Naive thymus-derived CD8-positive, alpha-beta T cell (primary cell): ENCODE results near the gene ZSCAN9. TPM values are rescaled to one million over a fixed set of nuclear protein-coding genes. Genes with fewer than 3 reads are reported as not detected.
A peak's percentile ranks its signal among the peaks of the same experiment; 100 is the strongest.

Experiments
- ATAC-seq, 2 donors: fragments of 150-1000 bp; cut with Tn5 transposase in 1 of 2; sonication (Bioruptor Pico), chemical (Tn5 transposase) in 1 of 2; 1 replicate in 1 of 2; 2 replicates in 1 of 2; pipeline ENCODE4 v1.10.0; 2021; ENCODE audit warnings: mild to moderate bottlenecking in 2 of 2, moderate library complexity in 2 of 2
- POLR2A ChIA-PET: fragments of 350-600 bp; sonication (Branson Sonifier 250); formaldehyde crosslinking; loops from one replicate; lab custom pipeline; 2021; ENCODE audit warnings: antibody characterized with exemption; lab: Charles Lee
- DNase-seq, 10 donors: peaks; one replicate each; pipeline versions ENCODE4 v3.0.0 to v3.0.0-alpha.2; 2020 to 2022
- H3K27ac Mint-ChIP-seq, 10 donors: one replicate each; pipeline ENCODE4 v1.8.0; 2020 to 2022; ENCODE audit warnings: mild to moderate bottlenecking in 10 of 10, mixed read lengths in 10 of 10, moderate library complexity in 4 of 10, inconsistent platforms in 1 of 10
- H3K27me3 Mint-ChIP-seq, 5 donors: one replicate each; pipeline ENCODE4 v1.8.0; 2021 to 2022; ENCODE audit warnings: mixed read lengths in 5 of 5
- H3K36me3 Mint-ChIP-seq, 3 donors: one replicate each; pipeline ENCODE4 v1.8.0; 2020 to 2022; ENCODE audit warnings: mixed read lengths in 3 of 3, mild to moderate bottlenecking in 2 of 3, inconsistent platforms in 1 of 3
- H3K4me1 Mint-ChIP-seq, 4 donors: one replicate each; pipeline ENCODE4 v1.8.0; 2021 to 2022; ENCODE audit warnings: mixed read lengths in 4 of 4
- H3K4me3 Mint-ChIP-seq, 10 donors: one replicate each; pipeline ENCODE4 v1.8.0; 2020 to 2022; ENCODE audit warnings: mild to moderate bottlenecking in 10 of 10, mixed read lengths in 10 of 10, moderate library complexity in 6 of 10, inconsistent platforms in 1 of 10
- H3K9me3 Mint-ChIP-seq, 9 donors: one replicate each; pipeline ENCODE4 v1.8.0; 2020 to 2022; ENCODE audit warnings: mixed read lengths in 9 of 9, mild to moderate bottlenecking in 3 of 9, inconsistent platforms in 1 of 9, moderate library complexity in 1 of 9
- polyA plus RNA-seq, 3 donors: library from polyadenylated mRNA; unstranded; fragments of 300-500 nt; fragmentation: Illumina TruSeq; gene quantifications; one replicate each; pipeline ENCODE4 v1.2.3, GENCODE V29; 2021
- total RNA-seq, 8 experiments: library from RNA in 2 of 8; stranded (reverse) in 2 of 8; gene quantifications; one replicate each; pipeline ENCODE4 v1.2.3 and lab custom pipeline; 2021 to 2026

The ZSCAN9 gene
- total and polyA plus RNA-seq, 5 experiments from 2014 or later = 0.86 to 4.8 (median 2.6) TPM

- no peak for ATAC-seq
- POLR2A ChIA-PET = interaction anchor here (0.9 to 3.8 kb wide), 2 partner anchors 12 to 113 kb away, joined by 3 to 75 read pairs; partner anchors contain the start of genes ZKSCAN8 and ZSCAN26
- no peak overlapping the region for H3K27ac Mint-ChIP-seq
Observed at GRCh38 chr6:28254121-28254519, 29.0 kb downstream of the ZSCAN9 start.

GRCh38 chr6:28257042-28257441 lies 32.0 kb downstream of the ZSCAN9 start:
- no peak overlapping the region for H3K4me3 Mint-ChIP-seq
- peaks cover 4 to 21% (median 16%) of the 10 kb centered on the region in 4 donors for H3K4me1 Mint-ChIP-seq
- DNase-seq = no peak
- peaks cover 0 to 14% (median 4%) of the 10 kb centered on the region in 9 donors for H3K9me3 Mint-ChIP-seq
- no peak overlapping the region for H3K27ac Mint-ChIP-seq
- POLR2A ChIA-PET = no interaction called here
- peaks cover 0 to 12% (median 4%) of the 10 kb centered on the region in 5 donors for H3K27me3 Mint-ChIP-seq
- peaks cover 0 to 9% (median 4%) of the 10 kb centered on the region in 3 donors for H3K36me3 Mint-ChIP-seq
- no peak for ATAC-seq

More at GRCh38 chr6:28254121-28254519, 29.0 kb downstream of the ZSCAN9 start:
- H3K4me3 Mint-ChIP-seq = no peak overlapping the region
- peaks cover 0 to 8% (median 4%) of the 10 kb centered on the region in 5 donors for H3K27me3 Mint-ChIP-seq
- peaks cover 6 to 9% (median 7%) of the 10 kb centered on the region in 3 donors for H3K36me3 Mint-ChIP-seq
- DNase-seq = no peak
- H3K9me3 Mint-ChIP-seq = peaks cover 0 to 10% (median 4%) of the 10 kb centered on the region in 9 donors
- H3K4me1 Mint-ChIP-seq = peaks cover 13 to 46% (median 42%) of the 10 kb centered on the region in 4 donors

- peak within 1 kb of the TSS in 9 of 10 donors; percentile 12 to 79 (median 48) for H3K4me3 Mint-ChIP-seq
- H3K27me3 Mint-ChIP-seq = peaks cover 0 to 12% (median 4%) of the 10 kb centered on the region in 5 donors
- peak; percentile 71 to 75 for ATAC-seq
- H3K9me3 Mint-ChIP-seq = peaks cover 0 to 14% (median 3%) of the 10 kb centered on the region in 9 donors
- DNase-seq = peak in 9 of 10 donors; percentile 26 to 80 (median 40)
- peaks cover 0 to 12% (median 10%) of the 10 kb centered on the region in 4 donors for H3K4me1 Mint-ChIP-seq
- POLR2A ChIA-PET = no interaction called here
- H3K36me3 Mint-ChIP-seq = peaks cover 0 to 9% (median 4%) of the 10 kb centered on the region in 3 donors
- peak within 1 kb of the TSS in 6 of 10 donors; percentile 33 to 81 (median 70) for H3K27ac Mint-ChIP-seq
Observed at GRCh38 chr6:28258877-28259777, 34.1 kb downstream of the ZSCAN9 start, which contains the start of gene NKAPL. NKAPL (plus strand) TSS chr6:28259297; CDS start chr6:28259372, 75 bp downstream.

- no peak for ATAC-seq
- H3K4me3 Mint-ChIP-seq = no peak overlapping the region
- POLR2A ChIA-PET = interaction anchor here (0.6 to 5.3 kb wide), 2 partner anchors 11 to 1133 kb away, joined by 3 to 75 read pairs; partner anchors contain the start of gene ZKSCAN4
Observed at GRCh38 chr6:28263922-28264321, 38.8 kb downstream of the ZSCAN9 start.

GRCh38 chr6:28264834-28265401 lies 39.8 kb downstream of the ZSCAN9 start:
- Mint-ChIP-seq H3K27me3 (no peaks in the 10 kb centered on the region), H3K27ac (no peak overlapping the region), H3K4me3 (no peak overlapping the region), H3K9me3 (peaks cover 0 to 2% (median 0%) of the 10 kb centered on the region in 9 donors), H3K36me3 (peaks cover 0 to 2% (median 0%) of the 10 kb centered on the region in 3 donors), H3K4me1 (peaks cover 8 to 21% (median 15%) of the 10 kb centered on the region in 4 donors)
- no peak for ATAC-seq
- POLR2A ChIA-PET = interaction anchor here (5.3 kb wide), 1 partner anchor 12 kb away, joined by 75 read pairs; the partner anchor contains the start of gene ZKSCAN4
- DNase-seq = no peak

More at GRCh38 chr6:28263922-28264321, 38.8 kb downstream of the ZSCAN9 start:
- H3K9me3 Mint-ChIP-seq = peaks cover 0 to 7% (median under 1%) of the 10 kb centered on the region in 9 donors
- H3K4me1 Mint-ChIP-seq = peaks cover 7 to 18% (median 13%) of the 10 kb centered on the region in 4 donors
- H3K36me3 Mint-ChIP-seq = no peaks in the 10 kb centered on the region
- H3K27ac Mint-ChIP-seq = peak overlapping the region in 3 of 10 donors; percentile 11 to 45 (median 30)
- H3K27me3 Mint-ChIP-seq = peaks cover 0 to 4% (median 0%) of the 10 kb centered on the region in 5 donors
- DNase-seq = no peak

GRCh38 chr6:28266563-28266961 lies 41.5 kb downstream of the ZSCAN9 start:
- Mint-ChIP-seq H3K4me3 (no peak overlapping the region), H3K36me3 (peaks cover 0 to 5% (median 2%) of the 10 kb centered on the region in 3 donors), H3K27me3 (no peaks in the 10 kb centered on the region), H3K9me3 (peaks cover 0 to 2% (median 0%) of the 10 kb centered on the region in 9 donors), H3K4me1 (peaks cover 10 to 30% (median 19%) of the 10 kb centered on the region in 4 donors), H3K27ac (no peak overlapping the region)
- POLR2A ChIA-PET = interaction anchor here (0.5 to 5.3 kb wide), 20 partner anchors 11 to 1989 kb away, joined by 3 to 75 read pairs (median 4); partner anchors contain the start of genes PGBD1, ZKSCAN3, ZKSCAN4 and ZKSCAN8
- peak in 1 of 2 donors; percentile 2 for ATAC-seq
- DNase-seq = no peak

- Mint-ChIP-seq H3K4me3 (peak within 1 kb of the TSS in 1 of 10 donors; percentile 35), H3K27ac (peak within 1 kb of the TSS in 2 of 10 donors; percentile 52 to 75), H3K27me3 (no peaks in the 10 kb centered on the region), H3K36me3 (peaks cover 0 to 11% (median 2%) of the 10 kb centered on the region in 3 donors), H3K9me3 (peaks cover 0 to 2% (median 0%) of the 10 kb centered on the region in 9 donors), H3K4me1 (peaks cover 10 to 30% (median 19%) of the 10 kb centered on the region in 4 donors)
- peak; percentile 95 to 97 for ATAC-seq
- POLR2A ChIA-PET = interaction anchor here (0.5 to 5.3 kb wide), 22 partner anchors 11 to 1989 kb away, joined by 3 to 75 read pairs (median 4); partner anchors contain the start of genes PGBD1, ZKSCAN3, ZKSCAN4 and ZKSCAN8
- DNase-seq = peak; percentile 66 to 92 (median 90)
Observed at GRCh38 chr6:28266962-28267694, 42.1 kb downstream of the ZSCAN9 start, which contains the start of gene ZSCAN26. ZSCAN26 (plus strand) TSS chr6:28267143; CDS start chr6:28271920, 4,777 bp downstream.

GRCh38 chr6:28267695-28268059 lies 42.6 kb downstream of the ZSCAN9 start:
- ATAC-seq (no peak), DNase-seq (no peak)
- H3K9me3 Mint-ChIP-seq = peaks cover 0 to 2% (median 0%) of the 10 kb centered on the region in 9 donors
- no peak overlapping the region for H3K27ac Mint-ChIP-seq
- H3K4me1 Mint-ChIP-seq = peaks cover 10 to 30% (median 20%) of the 10 kb centered on the region in 4 donors
- H3K36me3 Mint-ChIP-seq = peaks cover 0 to 17% (median 6%) of the 10 kb centered on the region in 3 donors
- POLR2A ChIA-PET = interaction anchor here (0.7 to 5.3 kb wide), 13 partner anchors 12 to 321 kb away, joined by 3 to 75 read pairs (median 7); partner anchors contain the start of genes PGBD1, ZKSCAN3, ZKSCAN4 and ZKSCAN8
- no peaks in the 10 kb centered on the region for H3K27me3 Mint-ChIP-seq
- no peak overlapping the region for H3K4me3 Mint-ChIP-seq

- Mint-ChIP-seq H3K4me1 (peaks cover 3 to 23% (median 18%) of the 10 kb centered on the region in 4 donors), H3K27ac (peak overlapping the region in 2 of 10 donors; percentile 50 to 55), H3K36me3 (peaks cover 0 to 35% (median 14%) of the 10 kb centered on the region in 3 donors), H3K27me3 (no peaks in the 10 kb centered on the region), H3K4me3 (peak overlapping the region in 1 of 10 donors; percentile 6), H3K9me3 (peaks cover 0 to 2% (median 0%) of the 10 kb centered on the region in 9 donors)
- DNase-seq = no peak
- ATAC-seq = no peak
- POLR2A ChIA-PET = interaction anchor here (0.9 kb wide), 1 partner anchor 17 kb away, joined by 3 read pairs; the partner anchor contains the start of gene ZKSCAN4
Observed at GRCh38 chr6:28269492-28269891, 44.4 kb downstream of the ZSCAN9 start.

GRCh38 chr6:28274888-28275287 lies 49.8 kb downstream of the ZSCAN9 start:
- Mint-ChIP-seq H3K4me1 (peaks cover 7 to 17% (median 10%) of the 10 kb centered on the region in 4 donors), H3K9me3 (peaks cover 0 to 8% (median 0%) of the 10 kb centered on the region in 9 donors), H3K27me3 (no peaks in the 10 kb centered on the region), H3K36me3 (peaks cover 30 to 69% (median 45%) of the 10 kb centered on the region in 3 donors), H3K27ac (peak overlapping the region in 7 of 10 donors; percentile 12 to 92 (median 54)), H3K4me3 (no peak overlapping the region)
- POLR2A ChIA-PET = no interaction called here
- no peak for DNase-seq
- ATAC-seq = no peak

- H3K27ac Mint-ChIP-seq = no peak overlapping the region
- H3K36me3 Mint-ChIP-seq = peaks cover 30 to 51% (median 40%) of the 10 kb centered on the region in 3 donors
- H3K4me3 Mint-ChIP-seq = no peak overlapping the region
- peaks cover 10 to 20% (median 19%) of the 10 kb centered on the region in 4 donors for H3K4me1 Mint-ChIP-seq
- H3K27me3 Mint-ChIP-seq = peaks cover 9 to 13% (median 11%) of the 10 kb centered on the region in 5 donors
- POLR2A ChIA-PET = interaction anchor here (1.7 kb wide), 1 partner anchor 11 kb away, joined by 4 read pairs; the partner anchor contains the start of gene ZSCAN26
- DNase-seq (no peak), ATAC-seq (no peak)
- H3K9me3 Mint-ChIP-seq = peaks cover 0 to 14% (median 0%) of the 10 kb centered on the region in 9 donors
Observed at GRCh38 chr6:28277746-28278145, 52.7 kb downstream of the ZSCAN9 start.
